Trophoblast cell (in vitro differentiated cells and primary cell): Measurements from ENCODE around the gene PCGF3.

Experiments used
- DNase-seq, 2 donors: peaks; one replicate each; pipeline ENCODE4 v3.0.0-alpha.2; 2016
- H2AFZ ChIP-seq: 2 replicates; pipeline ENCODE4 v1.6.1; 2013; ENCODE audit warnings: low read length, moderate library complexity, mild to moderate bottlenecking; ENCODE audit not compliant: insufficient read depth, poor library complexity
- H2AK5ac ChIP-seq: 2 replicates; pipeline ENCODE4 v1.6.1; 2013; ENCODE audit warnings: mild to moderate bottlenecking, low read length
- H2BK120ac ChIP-seq: 2 replicates; pipeline ENCODE4 v1.6.1; 2013; ENCODE audit warnings: low read length, mild to moderate bottlenecking, moderate library complexity; ENCODE audit not compliant: insufficient read depth, poor library complexity
- H2BK12ac ChIP-seq: 2 replicates; pipeline ENCODE4 v1.6.1; 2013; ENCODE audit warnings: mild to moderate bottlenecking, low read length, moderate library complexity
- H2BK5ac ChIP-seq: 2 replicates; pipeline ENCODE4 v1.6.1; 2013; ENCODE audit warnings: low read length, low read depth, moderate library complexity, mild to moderate bottlenecking; ENCODE audit not compliant: poor library complexity
- H3K14ac ChIP-seq: 2 replicates; pipeline ENCODE4 v1.6.1; 2013; ENCODE audit warnings: mild to moderate bottlenecking, low read length
- H3K18ac ChIP-seq: 2 replicates; pipeline ENCODE4 v1.6.1; 2013; ENCODE audit warnings: mild to moderate bottlenecking, low read length
- H3K23ac ChIP-seq: 2 replicates; pipeline ENCODE4 v1.6.1; 2013; ENCODE audit warnings: low read length
- H3K27ac ChIP-seq: 2 replicates; pipeline ENCODE4 v1.5.1; 2013; ENCODE audit warnings: low read depth, mild to moderate bottlenecking, inconsistent platforms, low read length, moderate library complexity
- H3K27me3 ChIP-seq: 2 replicates; pipeline ENCODE4 v1.6.1; 2013; ENCODE audit warnings: inconsistent platforms, mild to moderate bottlenecking, low read length, moderate library complexity; ENCODE audit not compliant: insufficient read depth
- H3K36me3 ChIP-seq, 2 experiments: 1 replicate in 1 of 2; 2 replicates in 1 of 2; pipeline ENCODE4 v1.6.1; 2013; ENCODE audit warnings: low read length in 2 of 2, mild to moderate bottlenecking in 2 of 2, moderate library complexity in 1 of 2; ENCODE audit not compliant: insufficient read depth in 2 of 2, control insufficient read depth in 1 of 2
- H3K4ac ChIP-seq: 2 replicates; pipeline ENCODE4 v1.6.1; 2013; ENCODE audit warnings: low read depth, mild to moderate bottlenecking, low read length, moderate library complexity
- H3K4me1 ChIP-seq, 2 experiments: 1 replicate in 1 of 2; 2 replicates in 1 of 2; pipeline ENCODE4 v1.6.1; 2013; ENCODE audit warnings: low read length in 2 of 2, mild to moderate bottlenecking in 2 of 2, moderate library complexity in 1 of 2; ENCODE audit not compliant: insufficient read depth in 2 of 2, control insufficient read depth in 1 of 2
- H3K4me2 ChIP-seq: 2 replicates; pipeline ENCODE4 v1.6.1; 2013; ENCODE audit warnings: inconsistent platforms, mild to moderate bottlenecking, low read length, moderate library complexity
- H3K4me3 ChIP-seq: 2 replicates; pipeline ENCODE4 v1.5.1; 2013; ENCODE audit warnings: mild to moderate bottlenecking, low read depth, low read length, inconsistent platforms
- H3K79me1 ChIP-seq: one replicate; pipeline ENCODE4 v1.6.1; 2013; ENCODE audit warnings: low read length
- H3K79me2 ChIP-seq: 2 replicates; pipeline ENCODE4 v1.6.1; 2013; ENCODE audit warnings: low read length, mild to moderate bottlenecking; ENCODE audit not compliant: control insufficient read depth, insufficient read depth, poor library complexity
- H3K9ac ChIP-seq: 2 replicates; pipeline ENCODE4 v1.6.1; 2013; ENCODE audit warnings: mild to moderate bottlenecking, low read length
- H3K9me3 ChIP-seq: 2 replicates; pipeline ENCODE4 v1.6.1; 2013; ENCODE audit warnings: low read depth, mild to moderate bottlenecking, control low read depth, inconsistent platforms, low read length; ENCODE audit not compliant: insufficient read depth
- H4K12ac ChIP-seq: 2 replicates; pipeline ENCODE4 v1.6.1; 2013; ENCODE audit warnings: low read depth, mild to moderate bottlenecking, low read length, moderate library complexity
- H4K8ac ChIP-seq: 2 replicates; pipeline ENCODE4 v1.6.1; 2013; ENCODE audit warnings: low read depth, mild to moderate bottlenecking, low read length, moderate library complexity
- H4K91ac ChIP-seq: one replicate; pipeline ENCODE4 v1.6.1; 2013; ENCODE audit warnings: low read depth, mild to moderate bottlenecking, low read length, moderate library complexity
- WGBS: extraction: QIAGEN DNeasy Blood & Tissue Kit; methylation state at CpG from one replicate; pipeline ENCODE4 v1.1.7; 2013; ENCODE audit warnings: missing lambda C conversion rate; ENCODE audit not compliant: insufficient read length, insufficient coverage; ENCODE audit errors: extremely low coverage; 5-methylcytosine and 5-hydroxymethylcytosine counted together

Gene PCGF3

DNA sequence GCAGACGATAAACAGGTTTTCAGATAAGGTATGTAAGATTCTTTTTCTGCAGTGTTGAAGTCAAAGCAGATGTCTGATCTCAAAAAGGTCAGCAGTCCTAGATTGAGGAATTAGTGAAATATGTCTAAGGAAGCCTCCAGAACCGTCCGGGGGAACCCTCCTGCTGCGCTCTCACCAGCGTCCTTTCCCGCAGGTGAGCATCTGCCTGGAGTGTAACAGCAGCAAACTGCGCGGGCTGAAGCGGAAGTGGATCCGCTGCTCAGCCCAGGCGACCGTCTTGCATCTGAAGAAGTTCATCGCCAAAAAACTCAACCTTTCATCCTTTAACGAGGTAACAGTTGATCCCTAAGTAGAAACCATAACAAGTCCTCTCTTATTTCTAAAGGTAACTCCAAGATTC is 55.5 kb downstream of the PCGF3 start:
- H2BK5ac ChIP-seq = no peak overlapping the region
- peaks cover 6% of the 10 kb centered on the region for H3K9me3 ChIP-seq
- no peak overlapping the region for H3K23ac ChIP-seq
- no peak overlapping the region for H2AK5ac ChIP-seq
- H3K4ac ChIP-seq = no peak overlapping the region
- H3K18ac ChIP-seq = no peak overlapping the region
- no peak overlapping the region for H4K91ac ChIP-seq
- no CpG with 5 or more reads among the region's 14 CpGs for WGBS
- no peaks in the 10 kb centered on the region for H3K79me1 ChIP-seq
- H3K14ac ChIP-seq = no peak overlapping the region
- no peaks in the 10 kb centered on the region for H3K27me3 ChIP-seq
- H2AFZ ChIP-seq = no peak overlapping the region
- H3K4me3 ChIP-seq = no peak overlapping the region
- H3K79me2 ChIP-seq = no peaks in the 10 kb centered on the region
- peaks cover 58 to 69% of the 10 kb centered on the region in 2 experiments for H3K36me3 ChIP-seq
- no peak overlapping the region for H2BK120ac ChIP-seq
- H4K12ac ChIP-seq = no peak overlapping the region
- peaks cover 5 to 7% of the 10 kb centered on the region in 2 experiments for H3K4me1 ChIP-seq
- H4K8ac ChIP-seq = no peak overlapping the region
- no peak overlapping the region for H3K4me2 ChIP-seq
- H3K9ac ChIP-seq = no peak overlapping the region
- no peak for DNase-seq
- no peak overlapping the region for H2BK12ac ChIP-seq
- no peak overlapping the region for H3K27ac ChIP-seq

DNA sequence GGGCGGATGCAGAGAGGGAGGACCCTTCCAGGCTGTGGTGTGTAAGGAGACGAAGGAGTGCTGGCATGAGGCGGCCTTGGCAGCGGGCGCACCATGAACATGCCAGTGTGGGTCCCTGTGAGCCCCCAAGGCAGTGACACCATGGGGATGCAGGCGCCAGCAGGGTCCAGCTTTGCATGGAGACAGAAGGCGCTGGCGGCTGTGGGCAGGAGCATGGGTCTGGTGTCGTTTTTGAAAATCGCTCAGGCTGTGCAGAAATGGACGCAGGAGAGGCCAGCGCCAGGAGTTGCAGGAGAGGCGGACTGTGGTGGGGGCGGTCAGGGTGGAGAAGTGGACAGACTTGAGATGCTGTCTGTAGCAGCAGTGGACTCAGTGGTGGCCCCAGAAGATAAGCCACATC is 56.1 kb downstream of the PCGF3 start:
- Histone ChIP-seq H3K4me3 (no peak overlapping the region), H3K27ac (no peak overlapping the region), H3K27me3 (no peaks in the 10 kb centered on the region), H3K4me1 (peaks cover 5 to 7% of the 10 kb centered on the region in 2 experiments), H2AK5ac (no peak overlapping the region), H3K79me2 (no peaks in the 10 kb centered on the region), H2BK120ac (no peak overlapping the region), H2BK12ac (no peak overlapping the region), H3K18ac (no peak overlapping the region), H3K79me1 (no peaks in the 10 kb centered on the region), H4K8ac (no peak overlapping the region), H4K12ac (no peak overlapping the region), H3K9ac (no peak overlapping the region), H3K4ac (no peak overlapping the region), H4K91ac (no peak overlapping the region), H3K4me2 (no peak overlapping the region), H3K9me3 (peaks cover 6% of the 10 kb centered on the region), H3K14ac (no peak overlapping the region), H3K36me3 (peaks cover 58 to 68% of the 10 kb centered on the region in 2 experiments), H2BK5ac (no peak overlapping the region), H2AFZ (no peak overlapping the region), H3K23ac (no peak overlapping the region)
- WGBS = no CpG with 5 or more reads among the region's 14 CpGs
- peak; percentile 23 to 54 for DNase-seq

DNA sequence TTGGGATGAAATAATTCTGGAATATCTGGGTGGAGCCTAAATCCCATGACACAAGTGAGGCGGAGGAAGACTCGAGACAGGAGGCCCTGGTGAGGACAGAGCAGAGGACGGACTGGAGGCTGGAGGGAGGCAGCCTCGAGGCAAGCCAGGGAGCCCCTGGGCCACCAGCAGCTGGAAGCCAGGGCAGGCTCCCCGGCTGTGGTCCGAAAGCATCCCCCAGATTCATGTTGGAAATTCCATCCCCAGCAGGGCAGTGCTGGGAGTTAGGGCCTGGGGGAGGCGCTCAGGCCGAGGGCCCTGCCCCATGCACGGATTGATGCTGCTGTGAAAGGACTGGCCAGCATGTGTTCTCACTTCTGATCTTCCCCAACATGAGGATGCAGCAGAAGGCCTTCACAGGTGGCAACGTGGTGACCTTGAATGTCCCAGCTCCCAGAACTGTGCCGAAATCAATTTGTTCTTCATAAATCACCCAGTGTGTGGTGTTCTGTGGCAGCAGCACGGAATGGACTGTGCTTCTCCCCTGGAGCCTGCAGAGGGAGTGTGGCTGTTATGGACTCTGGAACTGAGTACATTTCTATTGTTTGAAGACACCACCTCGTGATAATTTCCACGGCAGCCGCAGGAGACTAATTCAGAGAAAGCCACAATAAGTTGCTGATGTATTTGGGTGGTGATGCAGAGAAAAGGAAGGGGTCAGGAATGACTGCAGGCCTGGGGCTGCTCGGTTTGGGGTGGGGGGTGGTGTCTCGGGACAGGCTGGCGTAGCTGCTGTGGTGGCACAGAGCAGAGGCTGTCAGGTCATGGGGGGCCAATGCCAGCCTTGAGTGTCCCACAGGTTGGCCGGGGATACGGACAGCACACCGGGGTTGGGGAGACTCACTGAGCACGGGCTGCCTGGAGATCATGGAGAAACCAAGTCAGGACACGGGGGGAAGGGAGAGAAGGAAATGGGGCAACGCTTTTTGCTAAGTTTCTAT is 56.9 kb downstream of the PCGF3 start:
- Histone ChIP-seq H3K4me3 (no peak overlapping the region), H2AK5ac (no peak overlapping the region), H3K4me2 (no peak overlapping the region), H3K14ac (no peak overlapping the region), H3K4me1 (peaks cover 5 to 7% of the 10 kb centered on the region in 2 experiments), H3K79me1 (no peaks in the 10 kb centered on the region), H3K4ac (no peak overlapping the region), H2AFZ (no peak overlapping the region), H4K8ac (no peak overlapping the region), H2BK5ac (no peak overlapping the region), H3K79me2 (no peaks in the 10 kb centered on the region), H3K9ac (no peak overlapping the region), H4K91ac (no peak overlapping the region), H4K12ac (no peak overlapping the region), H2BK120ac (no peak overlapping the region), H2BK12ac (no peak overlapping the region), H3K27me3 (no peaks in the 10 kb centered on the region), H3K18ac (no peak overlapping the region), H3K36me3 (peaks cover 61 to 70% of the 10 kb centered on the region in 2 experiments), H3K23ac (no peak overlapping the region), H3K27ac (no peak overlapping the region), H3K9me3 (peaks cover 6% of the 10 kb centered on the region)
- DNase-seq = no peak
- no CpG with 5 or more reads among the region's 24 CpGs for WGBS

DNA sequence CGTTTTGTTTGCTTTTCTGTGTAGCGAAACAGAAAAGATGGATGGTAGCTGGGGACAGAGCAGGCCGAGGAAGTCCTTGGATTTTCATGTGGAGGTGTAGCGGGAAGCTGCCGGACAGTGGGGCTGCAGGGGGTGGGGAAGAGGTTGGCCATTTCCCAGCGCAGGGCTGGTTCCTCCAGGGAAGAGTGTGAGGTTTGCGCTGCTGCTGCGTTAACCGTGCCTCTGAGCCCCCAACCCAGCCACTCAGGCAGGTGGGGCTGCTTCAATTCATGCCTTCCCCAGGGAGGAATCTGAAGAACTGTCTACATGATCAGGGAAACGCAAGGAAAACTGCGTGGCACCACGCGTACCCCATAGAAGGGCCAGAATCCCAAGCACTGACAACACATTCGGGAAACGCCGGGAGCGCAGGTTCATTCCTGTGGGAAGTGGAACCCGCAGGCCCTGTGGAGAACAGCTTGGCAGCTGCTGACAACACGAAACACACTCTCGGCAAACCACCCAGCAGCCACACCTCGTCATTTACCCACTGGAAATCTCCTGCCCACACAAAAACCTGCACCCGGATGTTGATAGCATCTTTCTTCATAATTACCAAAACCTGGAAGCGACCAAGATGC is 57.7 kb downstream of the PCGF3 start:
- Histone ChIP-seq H3K4me2 (no peak overlapping the region), H2AK5ac (no peak overlapping the region), H3K9me3 (peaks cover 6% of the 10 kb centered on the region), H4K8ac (no peak overlapping the region), H3K4me3 (no peak overlapping the region), H3K79me1 (no peaks in the 10 kb centered on the region), H2AFZ (no peak overlapping the region), H3K79me2 (no peaks in the 10 kb centered on the region), H3K14ac (no peak overlapping the region), H3K36me3 (peaks cover 64 to 66% of the 10 kb centered on the region in 2 experiments), H2BK120ac (no peak overlapping the region), H3K18ac (no peak overlapping the region), H3K27ac (no peak overlapping the region), H4K12ac (no peak overlapping the region), H3K27me3 (no peaks in the 10 kb centered on the region), H2BK12ac (no peak overlapping the region), H2BK5ac (no peak overlapping the region), H3K4me1 (peaks cover 5 to 7% of the 10 kb centered on the region in 2 experiments), H3K4ac (no peak overlapping the region), H3K9ac (no peak overlapping the region), H4K91ac (no peak overlapping the region), H3K23ac (no peak overlapping the region)
- no CpG with 5 or more reads among the region's 23 CpGs for WGBS
- DNase-seq = peak; percentile 52 to 55
